Stimulated activated naive CD8-positive, alpha-beta T cell treated with anti-CD3 and anti-CD28 coated beads, Interleukin-15, Interleukin-2, amounts not matched to agents 100 U/mL and 50 U/mL, for 24 hours (primary cell): ENCODE data around the gene RNF138.
"Not testable (repeated sequence)": the region's sequence is repeated elsewhere in the genome, so short reads cannot be mapped to it uniquely, and the experiment has no call there.

Experiments
- ATAC-seq: fragments of 150-1000 bp; cut with Tn5 transposase; one replicate; pipeline ENCODE4 v1.10.0; 2021
- DNase-seq: peaks from one replicate; pipeline ENCODE4 v3.0.0; 2021

The RNF138 gene

GRCh38 chr18:32175265-32175664 lies 83.6 kb downstream of the RNF138 start:
- ATAC-seq: no peak

GRCh38 chr18:32176745-32177144 lies 85.1 kb downstream of the RNF138 start:
- not testable (repeated sequence) for ATAC-seq, DNase-seq

More at GRCh38 chr18:32175265-32175664, 83.6 kb downstream of the RNF138 start:
- DNase-seq: no peak

GRCh38 chr18:32177530-32177929 lies 85.9 kb downstream of the RNF138 start:
- ATAC-seq: no peak
- DNase-seq: no peak
